ENCODE measurements around the gene XRCC4.

DNA sequence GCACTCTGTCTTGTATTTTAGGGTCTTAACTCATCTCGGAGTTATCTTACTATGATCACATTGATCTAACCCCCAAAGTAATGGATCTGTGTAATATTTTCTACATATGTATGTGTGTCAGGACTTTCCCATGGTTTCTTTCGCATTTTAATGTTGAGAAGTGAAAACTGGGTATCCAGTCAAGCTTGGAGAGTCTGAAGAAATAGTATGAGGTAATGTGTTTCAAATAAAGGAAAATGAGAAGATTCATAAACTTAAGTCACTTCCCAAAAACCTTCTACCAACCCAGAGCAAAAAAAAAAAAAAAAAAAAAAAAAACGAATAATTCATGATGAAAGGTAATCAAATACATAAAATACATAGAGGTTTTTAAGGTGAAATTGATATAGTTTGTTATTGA is 206.4 kb downstream of the XRCC4 start:
- TF ChIP-seq, protein P1, sequence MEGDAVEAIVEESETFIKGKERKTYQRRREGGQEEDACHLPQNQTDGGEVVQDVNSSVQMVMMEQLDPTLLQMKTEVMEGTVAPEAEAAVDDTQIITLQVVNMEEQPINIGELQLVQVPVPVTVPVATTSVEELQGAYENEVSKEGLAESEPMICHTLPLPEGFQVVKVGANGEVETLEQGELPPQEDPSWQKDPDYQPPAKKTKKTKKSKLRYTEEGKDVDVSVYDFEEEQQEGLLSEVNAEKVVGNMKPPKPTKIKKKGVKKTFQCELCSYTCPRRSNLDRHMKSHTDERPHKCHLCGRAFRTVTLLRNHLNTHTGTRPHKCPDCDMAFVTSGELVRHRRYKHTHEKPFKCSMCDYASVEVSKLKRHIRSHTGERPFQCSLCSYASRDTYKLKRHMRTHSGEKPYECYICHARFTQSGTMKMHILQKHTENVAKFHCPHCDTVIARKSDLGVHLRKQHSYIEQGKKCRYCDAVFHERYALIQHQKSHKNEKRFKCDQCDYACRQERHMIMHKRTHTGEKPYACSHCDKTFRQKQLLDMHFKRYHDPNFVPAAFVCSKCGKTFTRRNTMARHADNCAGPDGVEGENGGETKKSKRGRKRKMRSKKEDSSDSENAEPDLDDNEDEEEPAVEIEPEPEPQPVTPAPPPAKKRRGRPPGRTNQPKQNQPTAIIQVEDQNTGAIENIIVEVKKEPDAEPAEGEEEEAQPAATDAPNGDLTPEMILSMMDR (IDR thresholded peaks at IDR 0.05; ENCODE audit: low read depth, low read length): no peak
- no peak for TF ChIP-seq POLR2A (IDR thresholded peaks at IDR 0.05; ENCODE audit: extremely low read depth, insufficient read length)

All from NB4 (cell line).